HUES6 (cell line): ENCODE data around the gene FASTKD2.
A peak's percentile ranks its signal among the peaks of the same experiment; 100 is the strongest.
"Not testable (repeated sequence)": the region's sequence is repeated elsewhere in the genome, so short reads cannot be mapped to it uniquely, and the experiment has no call there.

ENCODE experiments used
- H3K27ac ChIP-seq: 2 replicates; pipeline ENCODE4 v1.7.0; 2013; ENCODE audit warnings: low read depth, mild to moderate bottlenecking, low read length, inconsistent platforms
- H3K27me3 ChIP-seq: 2 replicates; pipeline ENCODE4 v1.6.1; 2013; ENCODE audit warnings: low read length; ENCODE audit not compliant: control insufficient read depth, insufficient read depth
- H3K36me3 ChIP-seq: 2 replicates; pipeline ENCODE4 v1.6.1; 2013; ENCODE audit warnings: low read length; ENCODE audit not compliant: control insufficient read depth, insufficient read depth
- H3K4me1 ChIP-seq: 2 replicates; pipeline ENCODE4 v1.6.1; 2013; ENCODE audit warnings: low read length; ENCODE audit not compliant: control insufficient read depth, insufficient read depth
- H3K4me3 ChIP-seq: 2 replicates; pipeline ENCODE4 v1.5.1; 2013; ENCODE audit warnings: low read depth, low read length
- H3K9ac ChIP-seq: one replicate; pipeline ENCODE4 v1.6.1; 2013; ENCODE audit warnings: mild to moderate bottlenecking, low read length
- H3K9me3 ChIP-seq: 2 replicates; pipeline ENCODE4 v1.6.1; 2013; ENCODE audit warnings: low read depth, low read length; ENCODE audit not compliant: control insufficient read depth, insufficient read depth

FASTKD2 gene

GRCh38 chr2:206812471-206812870, 47.1 kb downstream of the FASTKD2 start:
- Histone ChIP-seq H3K36me3 (peaks cover 29% of the 10 kb centered on the region), H3K4me3 (peak overlapping the region; percentile 35; the same call in 1 of the 2 replicates), H3K27ac (peak overlapping the region; percentile 91), H3K9me3 (peaks cover 16% of the 10 kb centered on the region), H3K9ac (peak overlapping the region; percentile 82), H3K4me1 (peaks cover 31% of the 10 kb centered on the region)
- H3K27me3 ChIP-seq, result not testable (repeated sequence)

DNA sequence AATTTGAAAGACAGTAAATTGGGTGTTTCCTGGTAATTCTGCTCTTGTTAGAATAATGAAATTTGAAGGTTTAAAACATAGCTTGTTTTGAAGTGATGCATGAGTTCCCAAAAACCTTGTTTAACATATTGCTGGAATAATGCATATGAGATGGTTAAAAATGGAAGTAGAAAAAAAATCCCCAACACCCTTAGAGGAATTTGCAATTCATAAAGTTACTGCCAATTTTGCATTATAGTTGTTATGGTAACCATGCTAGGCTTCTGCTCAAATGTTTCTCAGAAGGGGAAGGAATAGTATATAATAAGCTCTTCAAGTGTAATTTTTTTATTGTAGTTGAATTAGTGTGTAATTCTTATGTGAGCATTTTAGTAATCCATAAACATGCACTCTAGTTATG, 49.1 kb downstream of the FASTKD2 start:
- Histone ChIP-seq H3K4me3 (no peak overlapping the region), H3K27ac (peak overlapping the region; percentile 74), H3K9me3 (peaks cover 16% of the 10 kb centered on the region), H3K27me3 (no peaks in the 10 kb centered on the region), H3K9ac (no peak overlapping the region), H3K4me1 (peaks cover 44% of the 10 kb centered on the region), H3K36me3 (peaks cover 20% of the 10 kb centered on the region; the same call in 1 of the 2 replicates)

DNA sequence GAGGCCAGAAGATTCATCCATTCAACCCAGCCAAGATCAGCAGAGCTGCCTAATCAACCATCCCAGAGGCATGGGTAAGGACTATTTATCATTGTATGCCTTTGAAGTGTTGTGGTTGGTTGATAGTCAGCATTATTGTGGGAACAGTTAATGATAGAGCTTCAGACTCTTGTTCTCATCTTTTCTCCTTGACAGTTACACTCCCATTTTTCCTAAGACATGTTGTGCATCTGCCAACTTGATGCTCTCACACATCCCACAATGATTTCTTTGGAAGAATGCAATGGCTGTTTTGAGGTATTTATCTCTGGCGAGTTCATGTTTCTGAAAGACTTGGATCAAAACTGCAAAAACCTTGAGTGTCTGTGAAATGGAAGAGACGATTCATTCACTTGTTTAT, 55.4 kb downstream of the FASTKD2 start:
- Histone ChIP-seq H3K27me3 (no peaks in the 10 kb centered on the region), H3K9me3 (peaks cover 8% of the 10 kb centered on the region), H3K4me3 (no peak overlapping the region), H3K9ac (no peak overlapping the region), H3K4me1 (peaks cover 23% of the 10 kb centered on the region), H3K27ac (no peak overlapping the region), H3K36me3 (peaks cover 9% of the 10 kb centered on the region; the same call in 1 of the 2 replicates)

- Histone ChIP-seq H3K9me3 (no peaks in the 10 kb centered on the region), H3K9ac (no peak overlapping the region), H3K36me3 (no peaks in the 10 kb centered on the region), H3K27me3 (no peaks in the 10 kb centered on the region), H3K4me1 (peaks cover 19% of the 10 kb centered on the region), H3K27ac (no peak overlapping the region), H3K4me3 (no peak overlapping the region)
Measured at GRCh38 chr2:206823178-206823577, 57.8 kb downstream of the FASTKD2 start.

DNA sequence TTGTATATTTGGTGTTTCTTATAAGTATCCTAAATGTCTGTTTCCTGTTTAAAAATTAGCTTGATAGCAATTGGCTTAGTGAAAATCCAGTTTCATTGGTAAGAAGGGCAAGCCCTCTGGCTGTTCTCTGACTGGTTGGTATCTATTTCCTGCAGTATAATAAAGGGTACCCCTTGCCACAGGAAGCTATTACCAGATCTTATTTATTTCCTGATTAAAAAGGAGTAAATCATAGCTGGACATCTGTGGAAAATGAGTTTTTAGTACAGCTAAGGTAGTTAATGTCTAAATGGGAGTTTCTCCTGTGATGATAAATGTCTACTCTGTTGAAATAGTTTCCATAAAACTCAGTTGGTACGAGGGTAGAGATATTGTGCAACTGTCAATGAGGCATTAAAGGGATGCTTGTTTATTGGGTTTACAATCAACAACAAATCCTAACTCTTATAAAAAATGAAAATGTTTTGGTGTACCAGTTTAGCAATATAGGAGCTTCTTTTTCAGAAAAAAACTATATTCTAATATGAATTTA, 58.7 kb downstream of the FASTKD2 start:
- Histone ChIP-seq H3K27me3 (no peaks in the 10 kb centered on the region), H3K9ac (no peak overlapping the region), H3K36me3 (no peaks in the 10 kb centered on the region), H3K4me1 (peaks cover 9% of the 10 kb centered on the region), H3K9me3 (no peaks in the 10 kb centered on the region), H3K4me3 (no peak overlapping the region), H3K27ac (no peak overlapping the region)

- Histone ChIP-seq H3K9me3 (no peaks in the 10 kb centered on the region), H3K36me3 (no peaks in the 10 kb centered on the region), H3K4me3 (no peak overlapping the region), H3K4me1 (peaks cover 9% of the 10 kb centered on the region), H3K9ac (no peak overlapping the region), H3K27ac (no peak overlapping the region), H3K27me3 (no peaks in the 10 kb centered on the region)
Measured at GRCh38 chr2:206824993-206825392, 59.6 kb downstream of the FASTKD2 start.

- Histone ChIP-seq H3K36me3 (0 out of 2 replicates have a peak, but pooled peaks cover 3% of the 10 kb centered on the region), H3K27me3 (no peaks in the 10 kb centered on the region), H3K9me3 (peaks cover 15% of the 10 kb centered on the region), H3K9ac (no peak overlapping the region), H3K27ac (no peak overlapping the region), H3K4me3 (no peak overlapping the region), H3K4me1 (no peaks in the 10 kb centered on the region)
Measured at GRCh38 chr2:206831442-206831995, 66.1 kb downstream of the FASTKD2 start.

DNA sequence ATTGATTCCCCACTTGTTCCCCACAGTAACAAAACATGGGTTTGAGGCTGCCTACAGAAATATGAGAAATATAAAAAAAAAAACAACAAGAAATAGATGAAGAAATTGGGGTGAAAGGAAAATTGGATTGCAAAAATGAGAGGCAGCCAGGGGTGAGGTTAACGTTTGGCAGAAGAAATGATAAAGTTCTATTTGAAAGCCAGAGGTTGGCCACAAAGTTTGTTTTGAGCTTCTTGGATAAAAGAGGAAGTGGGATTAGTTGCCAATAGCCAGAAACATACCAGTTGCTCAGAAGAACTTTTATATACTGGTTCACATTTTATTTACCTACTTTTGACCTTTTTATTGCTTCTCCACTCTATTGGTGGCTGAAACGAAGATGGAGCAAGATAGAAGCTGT, 67.5 kb downstream of the FASTKD2 start:
- H3K27ac ChIP-seq, result no peak overlapping the region
- peaks cover 15% of the 10 kb centered on the region for H3K9me3 ChIP-seq
- 0 out of 2 replicates have a peak, but pooled peaks cover 3% of the 10 kb centered on the region for H3K36me3 ChIP-seq
- H3K9ac ChIP-seq, result no peak overlapping the region
- H3K4me3 ChIP-seq, result no peak overlapping the region
- no peaks in the 10 kb centered on the region for H3K4me1 ChIP-seq
- H3K27me3 ChIP-seq, result no peaks in the 10 kb centered on the region

- Histone ChIP-seq H3K9ac (no peak overlapping the region), H3K27me3 (no peaks in the 10 kb centered on the region), H3K36me3 (0 out of 2 replicates have a peak, but pooled peaks cover 3% of the 10 kb centered on the region), H3K4me1 (no peaks in the 10 kb centered on the region), H3K4me3 (no peak overlapping the region), H3K27ac (no peak overlapping the region), H3K9me3 (peaks cover 15% of the 10 kb centered on the region)
Measured at GRCh38 chr2:206833291-206833690, 67.9 kb downstream of the FASTKD2 start.

DNA sequence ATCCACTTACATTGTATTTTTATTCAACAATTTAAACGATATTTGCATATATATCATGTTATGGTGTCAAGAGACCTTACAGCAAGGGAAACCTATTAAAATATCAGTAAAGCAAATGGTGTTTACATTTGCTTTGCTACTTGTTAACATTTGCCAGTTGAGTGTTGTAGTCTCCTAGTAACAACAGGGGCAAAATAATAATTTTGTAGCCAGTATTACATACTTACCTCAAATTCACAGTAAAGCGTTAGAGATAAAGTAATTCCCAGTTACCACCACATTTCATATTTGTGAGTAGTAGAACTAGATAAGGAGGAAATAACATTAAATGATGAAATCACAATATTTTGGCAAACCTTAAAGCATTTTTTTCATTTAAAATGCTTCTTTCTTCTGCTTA, 71.3 kb downstream of the FASTKD2 start:
- H3K27me3 ChIP-seq, result no peaks in the 10 kb centered on the region
- H3K4me3 ChIP-seq, result no peak overlapping the region
- H3K27ac ChIP-seq, result no peak overlapping the region
- peaks cover 19% of the 10 kb centered on the region for H3K9me3 ChIP-seq
- 0 out of 2 replicates have a peak, but pooled peaks cover 3% of the 10 kb centered on the region for H3K36me3 ChIP-seq
- H3K9ac ChIP-seq, result no peak overlapping the region
- peaks cover 3% of the 10 kb centered on the region; the same call in 1 of the 2 replicates for H3K4me1 ChIP-seq

DNA sequence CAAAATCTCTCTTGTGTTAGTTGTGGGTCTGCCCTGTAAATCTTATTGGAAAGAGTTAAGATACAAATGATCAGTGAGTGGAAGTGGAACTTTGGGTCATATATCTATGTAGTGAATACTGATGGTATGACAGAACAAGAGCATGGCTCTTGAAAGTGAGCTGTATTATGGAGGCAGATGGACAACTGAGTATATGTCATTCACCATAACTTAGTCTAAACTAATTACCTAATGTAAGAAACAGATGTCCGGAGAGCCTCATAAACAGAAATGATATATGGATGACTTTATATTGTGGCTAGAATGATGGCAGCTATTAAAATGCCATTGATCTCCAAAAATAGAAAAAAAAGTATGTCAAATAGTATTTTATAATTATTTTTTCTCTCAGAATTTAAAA, 72.4 kb downstream of the FASTKD2 start:
- Histone ChIP-seq H3K36me3 (no peaks in the 10 kb centered on the region), H3K27ac (no peak overlapping the region), H3K9ac (no peak overlapping the region), H3K4me1 (peaks cover 3% of the 10 kb centered on the region; the same call in 1 of the 2 replicates), H3K9me3 (peaks cover 19% of the 10 kb centered on the region), H3K27me3 (no peaks in the 10 kb centered on the region), H3K4me3 (no peak overlapping the region)
